H1 (cell line): ENCODE measurements around the gene AIG1. TPM values are rescaled to one million over a fixed set of nuclear protein-coding genes. Genes with fewer than 3 reads are reported as not detected.

ENCODE experiments used
- ASH2L ChIP-seq: fragments of 200-600, 300-600 bp; sonication (generic); IDR thresholded peaks from one replicate; pipeline ENCODE4 v1.7.1; 2017; ENCODE audit warnings: low read length
- BCL11A ChIP-seq, 2 experiments: IDR thresholded peaks; one replicate each; pipeline ENCODE4 v1.6.1; 2011; ENCODE audit warnings: low read depth in 2 of 2, low read length in 2 of 2, mild to moderate bottlenecking in 2 of 2
- CBX8 ChIP-seq: fragments of 300-800, 300-1000 bp; sonication (generic); IDR thresholded peaks from 2 replicates; pipeline ENCODE4 v1.7.1; 2016; ENCODE audit warnings: low read depth, low read length, borderline replicate concordance
- CEBPB ChIP-seq: IDR thresholded peaks from 2 replicates; pipeline ENCODE4 v1.6.1; 2012; ENCODE audit warnings: low read depth, low read length
- CHD1 ChIP-seq: IDR thresholded peaks from 2 replicates; pipeline ENCODE4 v1.6.1; 2012; ENCODE audit warnings: low read depth, low read length, improper control_type of control experiment
- CREB1 ChIP-seq: IDR thresholded peaks from 2 replicates; pipeline ENCODE4 v1.6.1; 2012; ENCODE audit warnings: inconsistent platforms
- EP300 ChIP-seq, 2 experiments: IDR thresholded peaks; 1 replicate in 1 of 2; 2 replicates in 1 of 2; pipeline ENCODE4 v1.6.1; 2011 to 2012; ENCODE audit warnings: low read depth in 2 of 2, low read length in 2 of 2, mild to moderate bottlenecking in 2 of 2, borderline replicate concordance in 1 of 2, inconsistent platforms in 1 of 2, moderate library complexity in 1 of 2
- KDM1A ChIP-seq: fragments of 200-600, 300-600 bp; sonication (generic); IDR thresholded peaks from 2 replicates; pipeline ENCODE4 v1.7.1; 2016; ENCODE audit warnings: mild to moderate bottlenecking, low read length, borderline replicate concordance
- KDM4A ChIP-seq: IDR thresholded peaks from one replicate; pipeline ENCODE4 v1.7.1; 2012; ENCODE audit warnings: low read depth, mild to moderate bottlenecking, moderate library complexity, low read length, inconsistent platforms; ENCODE audit not compliant: severe bottlenecking
- KDM5A ChIP-seq: fragments of 200-600 bp; IDR thresholded peaks from 2 replicates; pipeline ENCODE4 v1.7.1; 2012; ENCODE audit warnings: mild to moderate bottlenecking, low read length, inconsistent platforms, mixed read lengths
- POU5F1 ChIP-seq: IDR thresholded peaks from 2 replicates; pipeline ENCODE4 v1.6.1; 2011; ENCODE audit warnings: low read depth, mild to moderate bottlenecking, low read length, moderate library complexity
- RAD21 ChIP-seq, 2 experiments: IDR thresholded peaks in 1 of 2; conservative IDR thresholded peaks in 1 of 2; 2 replicates each; pipeline ENCODE4 v1.6.1; 2011; ENCODE audit warnings: low read depth in 2 of 2, low read length in 2 of 2, improper control_type of control experiment in 1 of 2, inconsistent platforms in 1 of 2, mild to moderate bottlenecking in 1 of 2, moderate library complexity in 1 of 2
- RFX5 ChIP-seq: IDR thresholded peaks from 2 replicates; pipeline ENCODE4 v1.6.1; 2011; ENCODE audit warnings: low read depth, low read length, improper control_type of control experiment, borderline replicate concordance
- RNF2 ChIP-seq: fragments of 200-900, 300-1000 bp; sonication (generic); IDR thresholded peaks from 2 replicates; pipeline ENCODE4 v1.7.1; 2016; ENCODE audit warnings: borderline replicate concordance, low read depth, mild to moderate bottlenecking, antibody characterized with exemption, low read length; ENCODE audit not compliant: poor library complexity, severe bottlenecking; ENCODE audit errors: missing control alignments
- SIRT6 ChIP-seq: IDR thresholded peaks from one replicate; pipeline ENCODE4 v1.7.1; 2012; ENCODE audit warnings: low read length, inconsistent platforms
- polyA plus RNA-seq, 7 experiments: library from polyadenylated mRNA; depleted of rRNA in 3 of 7; stranded (reverse) in 5 of 7; unstranded in 2 of 7; fragments of >200 nt in 5 of 7; fragments of 200-250 nt in 2 of 7; gene quantifications; 1 replicate in 5 of 7; 2 replicates in 1 of 7; 4 replicates in 1 of 7; pipeline versions ENCODE4 v1.2.1 to v1.2.3, GENCODE V29; 2011 to 2013; ENCODE audit warnings: missing spikeins in 2 of 7, mixed read lengths in 2 of 7
- total RNA-seq: library from RNA; stranded (reverse); fragmentation: NEBNext Ultra II Directional; extraction: Animal tissue kit (Norgen Biotek cat#: 25700); gene quantifications from 2 replicates; pipeline ENCODE4 v1.2.1, GENCODE V29; 2021
- TF ChIP-seq, protein P1 (sequence below): IDR thresholded peaks from 2 replicates; pipeline ENCODE4 v1.6.1; 2011; ENCODE audit warnings: low read depth, mild to moderate bottlenecking, low read length; ENCODE audit not compliant: insufficient read depth
- TF ChIP-seq, protein P2 (sequence below): IDR thresholded peaks from 2 replicates; pipeline ENCODE4 v1.6.1; 2012; ENCODE audit warnings: low read length, inconsistent platforms

AIG1 gene
- total and polyA plus RNA-seq, 2 of the 8 experiments (the other 6 are each of a cell fraction or from before 2014, with no cell fraction given): 56.6 to 58.4 TPM

DNA sequence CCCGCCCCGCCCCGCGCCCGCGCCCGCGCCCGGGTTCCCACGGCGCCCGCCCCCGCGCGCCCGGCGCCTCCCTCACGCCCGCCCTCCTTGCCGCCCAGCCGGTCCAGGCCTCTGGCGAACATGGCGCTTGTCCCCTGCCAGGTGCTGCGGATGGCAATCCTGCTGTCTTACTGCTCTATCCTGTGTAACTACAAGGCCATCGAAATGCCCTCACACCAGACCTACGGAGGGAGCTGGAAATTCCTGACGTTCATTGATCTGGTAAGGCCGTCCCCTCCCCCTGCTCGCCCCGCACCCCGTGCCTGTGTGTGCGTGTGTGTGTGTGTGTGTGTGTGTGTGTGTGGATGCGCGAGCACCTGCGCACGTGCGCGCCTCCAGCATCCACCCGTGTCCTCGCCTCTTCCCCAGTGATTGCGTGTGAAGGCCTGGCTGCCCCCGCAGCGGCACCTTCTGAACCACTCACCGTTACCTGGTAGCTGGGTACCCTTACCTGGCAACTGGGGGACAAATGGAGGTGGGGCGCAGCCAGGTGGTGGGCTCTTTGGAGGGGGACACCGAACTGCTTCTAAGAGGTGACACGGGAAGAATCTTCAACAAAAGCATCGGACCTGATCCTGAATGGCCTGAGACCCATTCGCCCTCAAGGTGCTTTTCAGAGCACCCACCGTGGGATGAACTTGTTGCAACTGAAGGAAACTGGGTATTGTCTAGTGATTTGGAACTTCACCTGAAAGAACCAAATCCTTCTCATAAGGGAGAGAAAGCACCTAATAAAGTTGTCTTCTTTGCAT, at the start of gene AIG1 (continued):
- TF ChIP-seq CBX8 (no peak), CHD1 (no peak), RNF2 (no peak), CEBPB (no peak), CREB1 (no peak), KDM5A (no peak), POU5F1 (no peak), ASH2L (peak; percentile 82), KDM1A (no peak), RFX5 (no peak), RAD21 (IDR thresholded peaks at IDR 0.05 in 1 of 2, conservative IDR thresholded peaks at IDR 0.05 in 1 of 2; ENCODE audit: low read depth in 2 of 2, low read length in 2 of 2) (no peak), KDM4A (peak; percentile 69), BCL11A (IDR thresholded peaks at IDR 0.05; ENCODE audit: low read depth in 2 of 2, low read length in 2 of 2) (no peak), EP300 (IDR thresholded peaks at IDR 0.05; ENCODE audit: borderline replicate concordance in 1 of 2, low read depth in 2 of 2, low read length in 2 of 2) (no peak), SIRT6 (no peak)
- TF ChIP-seq, protein P1, sequence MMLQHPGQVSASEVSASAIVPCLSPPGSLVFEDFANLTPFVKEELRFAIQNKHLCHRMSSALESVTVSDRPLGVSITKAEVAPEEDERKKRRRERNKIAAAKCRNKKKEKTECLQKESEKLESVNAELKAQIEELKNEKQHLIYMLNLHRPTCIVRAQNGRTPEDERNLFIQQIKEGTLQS: no peak
- TF ChIP-seq, protein P2, sequence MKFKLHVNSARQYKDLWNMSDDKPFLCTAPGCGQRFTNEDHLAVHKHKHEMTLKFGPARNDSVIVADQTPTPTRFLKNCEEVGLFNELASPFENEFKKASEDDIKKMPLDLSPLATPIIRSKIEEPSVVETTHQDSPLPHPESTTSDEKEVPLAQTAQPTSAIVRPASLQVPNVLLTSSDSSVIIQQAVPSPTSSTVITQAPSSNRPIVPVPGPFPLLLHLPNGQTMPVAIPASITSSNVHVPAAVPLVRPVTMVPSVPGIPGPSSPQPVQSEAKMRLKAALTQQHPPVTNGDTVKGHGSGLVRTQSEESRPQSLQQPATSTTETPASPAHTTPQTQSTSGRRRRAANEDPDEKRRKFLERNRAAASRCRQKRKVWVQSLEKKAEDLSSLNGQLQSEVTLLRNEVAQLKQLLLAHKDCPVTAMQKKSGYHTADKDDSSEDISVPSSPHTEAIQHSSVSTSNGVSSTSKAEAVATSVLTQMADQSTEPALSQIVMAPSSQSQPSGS: no peak
